Body of pancreas (tissue), 4 donors: ENCODE measurements around the gene AKAP12. TPM values are rescaled to one million over a fixed set of nuclear protein-coding genes. Genes with fewer than 3 reads are reported as not detected.

Experiments used
- ATAC-seq: fragments of 150-250 bp; one replicate; pipeline ENCODE4 v1.9.1; 2016
- DNase-seq, 4 donors: peaks; one replicate each; pipeline ENCODE4 v3.0.0-alpha.2; 2019
- H3K27ac ChIP-seq, 4 donors: fragments of 200-600 bp; sonication (generic); 1 replicate in 3 of 4; 2 replicates in 1 of 4; pipeline versions ENCODE4 v1.5.1 to v1.6.1; 2016 to 2019; ENCODE audit warnings: mild to moderate bottlenecking in 1 of 4, mixed read lengths in 1 of 4, moderate library complexity in 1 of 4
- H3K27me3 ChIP-seq, 2 donors: fragments of 200-600 bp; sonication (generic); one replicate each; pipeline ENCODE4 v1.6.0; 2016; ENCODE audit warnings: mild to moderate bottlenecking in 1 of 2
- H3K36me3 ChIP-seq, 2 donors: fragments of 200-600 bp; sonication (generic); replicated peaks in 1 of 2; 2 replicates each; pipeline ENCODE4 v1.5.1; 2016; ENCODE audit warnings: low read depth in 2 of 2; ENCODE audit not compliant: insufficient read depth in 1 of 2
- H3K4me1 ChIP-seq: fragments of 200-600 bp; sonication (generic); one replicate; pipeline ENCODE4 v1.6.0; 2016
- H3K4me3 ChIP-seq, 2 donors: fragments of 200-600 bp; sonication (generic); 1 replicate in 1 of 2; 2 replicates in 1 of 2; pipeline ENCODE4 v1.5.1; 2016 to 2019
- H3K9me3 ChIP-seq, 3 donors: fragments of 200-600 bp; sonication (generic); 1 replicate in 2 of 3; 2 replicates in 1 of 3; pipeline ENCODE4 v1.5.1; 2016
- CTCF ChIP-seq, 7 experiments: fragments of 450-650 bp in 4 of 7; fragments of 200-600 bp in 3 of 7; sonication (generic) in 3 of 7; IDR thresholded peaks; one replicate each; pipeline ENCODE4 v1.5.1; 2016 to 2019; ENCODE audit warnings: antibody characterized with exemption in 7 of 7
- POLR2A ChIP-seq, 3 donors: fragments of 450-650 bp; IDR thresholded peaks; one replicate each; pipeline ENCODE4 v1.6.1; 2016; ENCODE audit warnings: antibody characterized with exemption in 3 of 3, mild to moderate bottlenecking in 2 of 3
- WGBS, 2 donors: methylation state at CpG; one replicate each; pipeline ENCODE4 v1.1.5; 2017; 5-methylcytosine and 5-hydroxymethylcytosine counted together
- intact Hi-C: fragments of 100-400 bp; cut with DNase I; formaldehyde crosslinking; loops from one replicate; pipeline ENCODE4 v1.15.1; 2023
- total RNA-seq, 2 donors: library from RNA; depleted of rRNA; stranded (reverse); fragments of >200 nt; gene quantifications; one replicate each; pipeline ENCODE4 v1.1.0, GENCODE V29; 2016

AKAP12 gene
- total RNA-seq, 2 donors from 2014 or later: 25.2 to 49.1 TPM

- WGBS, 2 donors: 91 to 95% methylated on average over 3 of the region's 3 CpGs
- no peak for TF ChIP-seq POLR2A (IDR thresholded peaks at IDR 0.05)
- no peak for TF ChIP-seq CTCF (IDR thresholded peaks at IDR 0.05)
- H3K36me3 ChIP-seq: peaks cover 0 to 1% of the 10 kb centered on the region in 2 donors
- H3K9me3 ChIP-seq: no peaks in the 10 kb centered on the region
- no peaks in the 10 kb centered on the region for H3K27me3 ChIP-seq
- no peaks in the 10 kb centered on the region for H3K4me1 ChIP-seq
- no peak overlapping the region for H3K27ac ChIP-seq
- ATAC-seq: no peak
- DNase-seq: no peak
- no peak overlapping the region for H3K4me3 ChIP-seq
- intact Hi-C loops: no loop called here
These were observed 118.7 kb downstream of the AKAP12 start for GRCh38 chr6:151358475-151358874.

- no peak for TF ChIP-seq CTCF (IDR thresholded peaks at IDR 0.05)
- no peak for TF ChIP-seq POLR2A (IDR thresholded peaks at IDR 0.05)
- WGBS, 2 donors: 93 to 96% methylated on average over 5 of the region's 5 CpGs
- Histone ChIP-seq H3K9me3 (no peaks in the 10 kb centered on the region), H3K27ac (no peak overlapping the region), H3K4me3 (no peak overlapping the region), H3K27me3 (no peaks in the 10 kb centered on the region), H3K4me1 (no peaks in the 10 kb centered on the region), H3K36me3 (peaks cover 0 to 1% of the 10 kb centered on the region in 2 donors)
- DNase-seq (no peak), ATAC-seq (no peak)
- intact Hi-C loops: no loop called here
These were observed 119.7 kb downstream of the AKAP12 start for GRCh38 chr6:151359486-151359885.

GRCh38 chr6:151365233-151365632, 125.5 kb downstream of the AKAP12 start:
- no peak for ATAC-seq
- no peak overlapping the region for H3K4me3 ChIP-seq
- WGBS, 2 donors: 92 to 93% methylated on average over 6 of the region's 6 CpGs

GRCh38 chr6:151370509-151371078, 130.8 kb downstream of the AKAP12 start:
- H3K36me3 ChIP-seq: peaks cover 9% of the 10 kb centered on the region in 2 donors
- 88 to 91% methylated on average over 6 of the region's 6 CpGs for WGBS, 2 donors
- DNase-seq: no peak
- intact Hi-C loops: no loop called here
- no peak for ATAC-seq
- H3K9me3 ChIP-seq: no peaks in the 10 kb centered on the region
- no peak overlapping the region for H3K4me3 ChIP-seq
- H3K27me3 ChIP-seq: no peaks in the 10 kb centered on the region
- H3K27ac ChIP-seq: no peak overlapping the region
- TF ChIP-seq POLR2A (IDR thresholded peaks at IDR 0.05): no peak
- TF ChIP-seq CTCF (IDR thresholded peaks at IDR 0.05): no peak
- H3K4me1 ChIP-seq: no peaks in the 10 kb centered on the region

More at GRCh38 chr6:151365233-151365632, 125.5 kb downstream of the AKAP12 start:
- Histone ChIP-seq H3K36me3 (peaks cover 3 to 8% of the 10 kb centered on the region in 2 donors), H3K27me3 (no peaks in the 10 kb centered on the region), H3K9me3 (no peaks in the 10 kb centered on the region), H3K4me1 (no peaks in the 10 kb centered on the region), H3K27ac (no peak overlapping the region)
- TF ChIP-seq POLR2A (IDR thresholded peaks at IDR 0.05) (no peak), CTCF (IDR thresholded peaks at IDR 0.05) (no peak)
- intact Hi-C loops: no loop called here
- DNase-seq: no peak

- WGBS, 2 donors: 74 to 89% methylated on average over 5 of the region's 5 CpGs
- ATAC-seq: no peak
These were observed 132.4 kb downstream of the AKAP12 start for GRCh38 chr6:151372164-151372563.

More at GRCh38 chr6:151372164-151372563, 132.4 kb downstream of the AKAP12 start:
- H3K27ac ChIP-seq: no peak overlapping the region
- intact Hi-C loops: no loop called here
- no peaks in the 10 kb centered on the region for H3K4me1 ChIP-seq
- H3K9me3 ChIP-seq: no peaks in the 10 kb centered on the region
- DNase-seq: no peak
- H3K4me3 ChIP-seq: no peak overlapping the region
- peaks cover 3 to 5% of the 10 kb centered on the region in 2 donors for H3K36me3 ChIP-seq
- TF ChIP-seq CTCF (IDR thresholded peaks at IDR 0.05) (no peak), POLR2A (IDR thresholded peaks at IDR 0.05) (no peak)
- H3K27me3 ChIP-seq: no peaks in the 10 kb centered on the region
